HEK293T (cell line): ENCODE measurements around the gene PYY.
"Not testable (repeated sequence)": the region's sequence is repeated elsewhere in the genome, so short reads cannot be mapped to it uniquely, and the experiment has no call there.

Source experiments
- CTCF ChIA-PET: fragments of 350-600 bp; formaldehyde crosslinking; extraction: SDS; loops from one replicate; lab custom pipeline; 2021; ENCODE audit warnings: antibody characterized with exemption, inconsistent platforms; lab: Yijun Ruan, JAX
- POLR2A ChIA-PET: fragments of 350-600 bp; formaldehyde crosslinking; extraction: SDS; loops from one replicate; lab custom pipeline; 2020; ENCODE audit warnings: antibody characterized with exemption, inconsistent platforms; lab: Yijun Ruan, JAX
- DNase-seq: peaks from one replicate; pipeline ENCODE4 v3.0.0; 2012; ENCODE audit warnings: mixed read lengths; ENCODE audit errors: extremely low spot score
- ARNT ChIP-seq: fragments of 450-650 bp; IDR thresholded peaks from 2 replicates; pipeline ENCODE4 v1.6.1; 2017; ENCODE audit warnings: mild to moderate bottlenecking
- BHLHE40 ChIP-seq: fragments of 450-650 bp; IDR thresholded peaks from 2 replicates; pipeline ENCODE4 v1.6.1; 2016; ENCODE audit warnings: mild to moderate bottlenecking, moderate library complexity, borderline replicate concordance
- CTBP1 ChIP-seq: fragments of 450-650 bp; IDR thresholded peaks from 2 replicates; pipeline ENCODE4 v1.6.1; 2016; ENCODE audit warnings: borderline replicate concordance
- ELF4 ChIP-seq: fragments of 450-650 bp; IDR thresholded peaks from 2 replicates; pipeline ENCODE4 v1.6.1; 2017; ENCODE audit warnings: antibody characterized with exemption
- FOXA1 ChIP-seq: fragments of 450-650 bp; IDR thresholded peaks from 2 replicates; pipeline ENCODE4 v1.6.1; 2016; ENCODE audit warnings: mild to moderate bottlenecking
- FOXK2 ChIP-seq: fragments of 450-650 bp; IDR thresholded peaks from 2 replicates; pipeline ENCODE4 v1.6.1; 2016; ENCODE audit warnings: mild to moderate bottlenecking
- FOXM1 ChIP-seq: fragments of 450-650 bp; IDR thresholded peaks from 2 replicates; pipeline ENCODE4 v1.6.1; 2017; ENCODE audit warnings: mild to moderate bottlenecking, borderline replicate concordance
- HDGF ChIP-seq: fragments of 450-650 bp; IDR thresholded peaks from 2 replicates; pipeline ENCODE4 v1.6.1; 2017; ENCODE audit warnings: antibody characterized with exemption, borderline replicate concordance
- L3MBTL2 ChIP-seq: fragments of 450-650 bp; conservative IDR thresholded peaks from 2 replicates; pipeline ENCODE4 v1.6.1; 2016; ENCODE audit warnings: mild to moderate bottlenecking
- LEF1 ChIP-seq: fragments of 450-650 bp; IDR thresholded peaks from 2 replicates; pipeline ENCODE4 v1.6.1; 2017; ENCODE audit warnings: mild to moderate bottlenecking, borderline replicate concordance
- NFRKB ChIP-seq: fragments of 450-650 bp; IDR thresholded peaks from 2 replicates; pipeline ENCODE4 v1.6.1; 2016; ENCODE audit warnings: mild to moderate bottlenecking, moderate library complexity
- PKNOX1 ChIP-seq: fragments of 450-650 bp; IDR thresholded peaks from 2 replicates; pipeline ENCODE4 v1.6.1; 2016
- SP1 ChIP-seq: fragments of 450-650 bp; IDR thresholded peaks from 2 replicates; pipeline ENCODE4 v1.6.1; 2017
- SUZ12 ChIP-seq: fragments of 450-650 bp; IDR thresholded peaks from 2 replicates; pipeline ENCODE4 v1.6.1; 2016; ENCODE audit warnings: mild to moderate bottlenecking
- TARDBP ChIP-seq: fragments of 450-650 bp; IDR thresholded peaks from 2 replicates; pipeline ENCODE4 v1.6.1; 2016
- ZNF384 ChIP-seq: fragments of 450-650 bp; IDR thresholded peaks from 2 replicates; pipeline ENCODE4 v1.6.1; 2016

PYY gene

GRCh38 chr17:43970366-43970765 lies 16.6 kb upstream of the PYY start:
- ChIA-PET POLR2A (no interaction called here), CTCF (interaction anchor here (0.6 to 1.3 kb wide), 3 partner anchors 13 to 82 kb away, joined by 4 to 5 read pairs (median 5); no protein-coding TSS in a partner anchor)
- no peak for DNase-seq
- no peak for TF ChIP-seq SP1
- no peak for TF ChIP-seq LEF1
- TF ChIP-seq FOXA1 = no peak
- TF ChIP-seq PKNOX1 = no peak
- TF ChIP-seq CTBP1 = no peak
- no peak for TF ChIP-seq L3MBTL2
- no peak for TF ChIP-seq ARNT
- TF ChIP-seq BHLHE40 = no peak
- TF ChIP-seq ZNF384 = no peak
- no peak for TF ChIP-seq NFRKB
- no peak for TF ChIP-seq FOXM1
- TF ChIP-seq FOXK2 = no peak
- TF ChIP-seq ELF4 = no peak
- TF ChIP-seq SUZ12 = no peak
- no peak for TF ChIP-seq HDGF
- TF ChIP-seq TARDBP = no peak

- POLR2A ChIA-PET = interaction anchor here (0.8 to 0.9 kb wide), 2 partner anchors 16 to 29 kb away, joined by 3 read pairs; no protein-coding TSS in a partner anchor
- CTCF ChIA-PET = interaction anchor here (1.0 to 2.3 kb wide), 2 partner anchors 16 to 23 kb away, joined by 3 to 11 read pairs; no protein-coding TSS in a partner anchor
- no peak for DNase-seq
These were observed 13.6 kb upstream of the PYY start for GRCh38 chr17:43967251-43967875.

GRCh38 chr17:43966276-43966675 lies 12.5 kb upstream of the PYY start:
- no peak for TF ChIP-seq NFRKB
- no peak for TF ChIP-seq BHLHE40
- no peak for TF ChIP-seq ZNF384
- no peak for TF ChIP-seq TARDBP
- TF ChIP-seq SP1 = no peak
- POLR2A ChIA-PET = no interaction called here
- CTCF ChIA-PET = no interaction called here
- DNase-seq = no peak

More at GRCh38 chr17:43967251-43967875, 13.6 kb upstream of the PYY start:
- no peak for TF ChIP-seq LEF1
- no peak for TF ChIP-seq ELF4
- no peak for TF ChIP-seq HDGF

GRCh38 chr17:43962479-43962878 lies 8.7 kb upstream of the PYY start:
- CTCF ChIA-PET = interaction anchor here (1.4 kb wide), 1 partner anchor 19 kb away, joined by 5 read pairs; no protein-coding TSS in a partner anchor
- TF ChIP-seq SUZ12 = no peak
- no peak for TF ChIP-seq TARDBP
- no peak for TF ChIP-seq FOXK2
- no peak for TF ChIP-seq FOXA1
- TF ChIP-seq PKNOX1 = no peak
- no peak for TF ChIP-seq NFRKB
- no peak for TF ChIP-seq BHLHE40
- TF ChIP-seq CTBP1 = no peak
- TF ChIP-seq HDGF = no peak
- TF ChIP-seq LEF1 = no peak
- TF ChIP-seq ELF4 = no peak
- TF ChIP-seq SP1 = no peak
- TF ChIP-seq ARNT = no peak
- TF ChIP-seq L3MBTL2 = no peak
- no peak for TF ChIP-seq FOXM1
- POLR2A ChIA-PET = interaction anchor here (0.7 kb wide), 1 partner anchor 30 kb away, joined by 3 read pairs; no protein-coding TSS in a partner anchor
- DNase-seq = no peak

GRCh38 chr17:43961954-43962353 lies 8.2 kb upstream of the PYY start:
- ChIA-PET POLR2A (no interaction called here), CTCF (interaction anchor here (1.4 kb wide), 1 partner anchor 18 kb away, joined by 5 read pairs; no protein-coding TSS in a partner anchor)
- TF ChIP-seq L3MBTL2 = no peak
- no peak for DNase-seq

- POLR2A ChIA-PET, DNase-seq: not testable (repeated sequence)
- CTCF ChIA-PET = interaction anchor here (1.1 to 1.4 kb wide), 2 partner anchors 17 to 115 kb away, joined by 3 to 5 read pairs; no protein-coding TSS in a partner anchor
These were observed 7.6 kb upstream of the PYY start for GRCh38 chr17:43961292-43961691.

GRCh38 chr17:43958748-43959352 lies 5.1 kb upstream of the PYY start:
- CTCF ChIA-PET = interaction anchor here (0.6 to 1.6 kb wide), 3 partner anchors 12 to 15 kb away, joined by 3 to 7 read pairs (median 3); no protein-coding TSS in a partner anchor
- POLR2A ChIA-PET = no interaction called here
- TF ChIP-seq ZNF384 (no peak), ELF4 (no peak), ARNT (no peak), SP1 (no peak), FOXK2 (no peak), BHLHE40 (no peak), PKNOX1 (no peak), SUZ12 (no peak), HDGF (no peak), FOXA1 (no peak), FOXM1 (no peak), NFRKB (no peak), TARDBP (no peak), L3MBTL2 (no peak), LEF1 (no peak), CTBP1 (no peak)
- no peak for DNase-seq
